ENCODE data around the gene COPE.

The COPE gene

DNA sequence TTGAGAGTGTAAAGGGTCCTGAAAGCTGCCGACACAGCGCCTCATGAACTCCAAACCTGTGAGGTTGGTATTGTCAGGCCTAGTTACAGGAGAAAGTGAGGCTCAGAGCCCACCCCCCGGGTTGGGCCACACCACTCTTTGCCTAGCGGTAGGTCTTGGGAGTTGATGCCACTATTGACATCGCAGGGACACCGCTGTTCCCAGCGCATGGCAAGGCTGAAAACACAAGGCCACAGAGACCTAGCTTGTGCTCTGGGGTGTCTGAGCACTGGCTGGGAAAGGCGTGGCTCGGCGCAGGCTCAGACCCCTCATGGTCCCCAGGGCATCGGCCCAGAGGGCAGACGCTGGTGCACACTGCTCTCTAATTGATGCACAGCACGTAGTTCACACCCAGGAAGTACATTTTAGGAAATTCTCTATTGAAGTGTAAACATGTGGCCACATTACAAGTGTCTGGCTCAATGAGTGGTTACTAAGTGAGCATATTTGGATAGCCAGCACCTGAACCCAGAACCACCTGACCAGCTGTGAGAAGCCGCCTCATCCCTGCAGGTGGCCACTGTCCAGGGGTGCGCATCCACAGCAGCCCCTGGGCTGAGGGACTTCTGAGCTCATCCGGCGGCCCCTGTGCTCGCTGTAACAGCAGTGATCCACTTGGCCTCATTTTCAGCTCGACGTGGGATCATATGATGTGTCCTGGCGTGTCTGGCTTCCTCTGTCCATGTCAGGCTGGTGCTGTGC lies 60.1 kb downstream of the COPE start:
- no peaks in the 10 kb centered on the region for H3K27me3 ChIP-seq (ENCODE audit: control insufficient read depth, insufficient read depth, low read length)
- H3K9me3 ChIP-seq (ENCODE audit: control insufficient read depth, insufficient read depth, low read length) = no peaks in the 10 kb centered on the region
- DNase-seq (ENCODE audit: low read depth, low spot score) = no peak
- H3K36me3 ChIP-seq (ENCODE audit: control insufficient read depth, insufficient read depth, low read length) = peaks cover 82% of the 10 kb centered on the region
- H3K4me3 ChIP-seq (ENCODE audit: low read length) = no peak overlapping the region
- no peak overlapping the region for H3K27ac ChIP-seq (ENCODE audit: low read length)
- WGBS (ENCODE audit: insufficient coverage, insufficient read length) = no CpG with 5 or more reads among the region's 21 CpGs
- no peaks in the 10 kb centered on the region for H3K4me1 ChIP-seq (ENCODE audit: control insufficient read depth, insufficient read depth, low read length)

DNA sequence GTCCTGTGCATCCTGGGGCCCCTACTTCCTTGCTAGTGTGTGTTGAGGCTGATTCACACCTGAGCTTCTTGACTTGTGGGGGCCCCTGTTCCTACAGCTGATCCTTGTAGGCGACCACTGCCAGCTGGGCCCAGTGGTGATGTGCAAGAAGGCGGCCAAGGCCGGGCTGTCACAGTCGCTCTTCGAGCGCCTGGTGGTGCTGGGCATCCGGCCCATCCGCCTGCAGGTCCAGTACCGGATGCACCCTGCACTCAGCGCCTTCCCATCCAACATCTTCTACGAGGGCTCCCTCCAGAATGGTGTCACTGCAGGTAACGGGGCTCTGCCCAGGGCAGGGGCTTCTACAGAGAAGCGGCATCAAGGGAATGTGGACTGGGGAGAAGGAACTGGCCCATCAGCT lies 62.0 kb downstream of the COPE start:
- Histone ChIP-seq H3K4me1 (ENCODE audit: control insufficient read depth, insufficient read depth, low read length) (no peaks in the 10 kb centered on the region; the same call in 1 of the 2 replicates), H3K27ac (ENCODE audit: low read length) (no peak overlapping the region), H3K9me3 (ENCODE audit: control insufficient read depth, insufficient read depth, low read length) (no peaks in the 10 kb centered on the region), H3K27me3 (ENCODE audit: control insufficient read depth, insufficient read depth, low read length) (no peaks in the 10 kb centered on the region), H3K36me3 (ENCODE audit: control insufficient read depth, insufficient read depth, low read length) (peaks cover 83% of the 10 kb centered on the region), H3K4me3 (ENCODE audit: low read length) (no peak overlapping the region)
- DNase-seq (ENCODE audit: low read depth, low spot score) = no peak
- WGBS (ENCODE audit: insufficient coverage, insufficient read length) = no CpG with 5 or more reads among the region's 13 CpGs

DNA sequence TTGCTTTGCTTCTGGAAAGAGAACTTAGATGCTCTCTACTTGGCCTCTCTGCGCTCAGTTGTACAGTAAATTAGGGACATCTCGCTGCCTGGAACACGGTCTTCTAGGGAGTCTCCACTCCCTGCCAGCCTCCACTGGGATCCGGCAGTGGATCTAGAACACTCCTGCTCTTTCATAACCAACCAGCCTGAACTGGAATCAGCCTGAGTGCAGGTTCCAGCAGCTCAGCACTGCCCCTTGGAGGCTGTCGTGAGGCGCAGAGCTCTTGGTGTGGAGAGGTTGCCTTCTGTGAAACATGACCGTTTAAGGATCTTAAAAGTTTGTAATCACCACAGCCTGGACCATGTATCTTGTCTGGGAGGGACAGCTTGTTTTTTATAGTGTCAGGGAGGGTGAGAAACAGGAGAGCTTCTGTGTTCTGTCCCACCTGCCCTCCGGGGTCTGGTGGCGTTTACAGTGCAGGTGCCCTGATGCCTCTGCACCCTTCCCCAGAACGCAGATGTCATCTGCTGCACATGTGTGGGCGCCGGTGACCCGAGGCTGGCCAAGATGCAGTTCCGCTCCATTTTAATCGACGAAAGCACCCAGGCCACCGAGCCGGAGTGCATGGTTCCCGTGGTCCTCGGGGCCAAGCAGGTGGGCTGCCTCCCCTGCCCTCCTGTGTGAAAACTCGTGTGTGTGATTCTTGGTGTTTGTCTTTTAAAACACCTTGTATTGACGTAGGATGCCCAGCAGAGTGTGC lies 62.6 kb downstream of the COPE start:
- no peak for DNase-seq (ENCODE audit: low read depth, low spot score)
- Histone ChIP-seq H3K9me3 (ENCODE audit: control insufficient read depth, insufficient read depth, low read length) (no peaks in the 10 kb centered on the region), H3K4me3 (ENCODE audit: low read length) (no peak overlapping the region), H3K36me3 (ENCODE audit: control insufficient read depth, insufficient read depth, low read length) (peaks cover 81% of the 10 kb centered on the region), H3K27ac (ENCODE audit: low read length) (no peak overlapping the region), H3K4me1 (ENCODE audit: control insufficient read depth, insufficient read depth, low read length) (no peaks in the 10 kb centered on the region; the same call in 1 of the 2 replicates), H3K27me3 (ENCODE audit: control insufficient read depth, insufficient read depth, low read length) (no peaks in the 10 kb centered on the region)
- WGBS (ENCODE audit: insufficient coverage, insufficient read length) = no CpG with 5 or more reads among the region's 22 CpGs

DNA sequence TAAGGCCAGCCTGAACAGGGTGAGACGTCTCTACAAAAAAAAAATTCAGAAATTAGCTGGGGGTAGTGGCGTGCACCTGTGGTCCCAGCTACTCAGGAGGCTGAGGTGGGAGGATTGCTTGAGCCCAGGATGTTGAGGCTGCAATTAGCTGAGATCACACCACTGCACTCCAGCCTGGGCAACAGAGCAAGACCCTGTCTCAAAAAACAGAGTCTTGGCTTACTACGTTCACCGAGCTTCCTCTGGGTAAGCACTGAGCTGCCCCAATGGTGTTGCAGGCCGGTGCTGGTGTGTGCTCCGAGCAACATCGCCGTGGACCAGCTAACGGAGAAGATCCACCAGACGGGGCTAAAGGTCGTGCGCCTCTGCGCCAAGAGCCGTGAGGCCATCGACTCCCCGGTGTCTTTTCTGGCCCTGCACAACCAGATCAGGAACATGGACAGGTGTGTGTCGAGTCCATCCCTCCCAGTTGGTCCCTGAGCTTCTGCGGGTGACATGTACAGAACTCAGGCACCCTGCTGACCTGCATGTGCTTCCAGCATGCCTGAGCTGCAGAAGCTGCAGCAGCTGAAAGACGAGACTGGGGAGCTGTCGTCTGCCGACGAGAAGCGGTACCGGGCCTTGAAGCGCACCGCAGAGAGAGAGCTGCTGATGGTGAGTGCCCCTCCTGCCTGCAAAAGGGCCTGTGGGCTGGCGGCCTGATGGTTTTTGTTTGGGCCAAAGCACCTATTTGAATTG lies 63.4 kb downstream of the COPE start:
- WGBS (ENCODE audit: insufficient coverage, insufficient read length) = no CpG with 5 or more reads among the region's 27 CpGs

DNA sequence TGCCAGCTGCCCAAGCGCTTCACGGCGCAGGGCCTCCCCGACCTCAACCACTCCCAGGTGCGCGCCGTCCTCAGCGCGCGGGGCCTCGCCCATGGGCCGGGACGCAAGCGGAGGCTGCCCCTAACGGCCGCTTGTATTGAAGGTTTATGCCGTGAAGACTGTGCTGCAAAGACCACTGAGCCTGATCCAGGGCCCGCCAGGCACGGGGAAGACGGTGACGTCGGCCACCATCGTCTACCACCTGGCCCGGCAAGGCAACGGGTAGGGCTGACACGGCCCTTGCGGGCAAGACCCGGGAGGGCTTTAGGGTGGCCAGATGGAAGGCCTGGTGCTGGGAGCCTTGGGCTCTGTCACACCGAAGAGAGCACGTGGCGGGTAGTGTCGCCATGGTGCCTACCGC lies 64.2 kb downstream of the COPE start:
- no CpG with 5 or more reads among the region's 33 CpGs for WGBS (ENCODE audit: insufficient coverage, insufficient read length)
- H3K9me3 ChIP-seq (ENCODE audit: control insufficient read depth, insufficient read depth, low read length) = no peaks in the 10 kb centered on the region
- no peak overlapping the region for H3K27ac ChIP-seq (ENCODE audit: low read length)
- no peak for DNase-seq (ENCODE audit: low read depth, low spot score)
- no peak overlapping the region for H3K4me3 ChIP-seq (ENCODE audit: low read length)
- H3K27me3 ChIP-seq (ENCODE audit: control insufficient read depth, insufficient read depth, low read length) = no peaks in the 10 kb centered on the region
- no peaks in the 10 kb centered on the region; the same call in 1 of the 2 replicates for H3K4me1 ChIP-seq (ENCODE audit: control insufficient read depth, insufficient read depth, low read length)
- H3K36me3 ChIP-seq (ENCODE audit: control insufficient read depth, insufficient read depth, low read length) = peaks cover 75% of the 10 kb centered on the region

More for the DNA sequence above, 63.4 kb downstream of the COPE start:
- Histone ChIP-seq H3K27me3 (ENCODE audit: control insufficient read depth, insufficient read depth, low read length) (no peaks in the 10 kb centered on the region), H3K9me3 (ENCODE audit: control insufficient read depth, insufficient read depth, low read length) (no peaks in the 10 kb centered on the region), H3K4me1 (ENCODE audit: control insufficient read depth, insufficient read depth, low read length) (no peaks in the 10 kb centered on the region; the same call in 1 of the 2 replicates), H3K27ac (ENCODE audit: low read length) (no peak overlapping the region), H3K4me3 (ENCODE audit: low read length) (no peak overlapping the region), H3K36me3 (ENCODE audit: control insufficient read depth, insufficient read depth, low read length) (peaks cover 79% of the 10 kb centered on the region)
- no peak for DNase-seq (ENCODE audit: low read depth, low spot score)

DNA sequence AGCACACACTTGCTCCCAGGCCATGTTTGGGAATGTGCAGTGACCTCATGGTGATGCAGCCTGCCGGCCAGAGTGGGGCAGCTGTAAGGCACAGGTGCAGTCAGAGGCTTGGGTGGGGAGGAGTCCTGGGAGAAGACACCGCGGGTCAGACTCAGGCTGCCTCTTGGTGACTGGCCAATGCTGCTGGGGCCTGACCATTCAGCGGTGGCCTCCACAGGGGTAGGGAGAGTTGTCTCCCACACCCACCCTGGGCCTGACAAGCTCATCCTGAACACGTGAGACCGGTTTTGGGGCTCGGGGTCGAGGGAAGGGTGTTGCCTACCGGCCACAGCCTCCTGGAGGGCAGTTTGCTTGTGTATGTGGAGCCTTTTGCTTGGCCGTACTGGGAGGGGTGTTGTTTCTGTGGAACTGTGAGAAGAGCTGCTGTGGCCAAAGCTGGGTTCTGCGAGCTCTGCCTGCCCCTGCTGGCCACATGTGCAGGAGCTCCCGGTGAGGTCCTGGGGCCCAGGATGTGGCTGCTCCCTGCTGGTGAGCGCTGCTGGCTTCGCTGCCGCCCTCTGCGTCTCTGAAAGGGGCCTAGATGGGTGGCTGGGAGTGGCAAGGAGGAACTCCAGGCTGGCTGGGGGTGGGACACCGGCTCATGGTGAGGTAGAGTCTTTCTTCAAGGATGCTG lies 65.3 kb downstream of the COPE start:
- H3K4me3 ChIP-seq (ENCODE audit: low read length) = no peak overlapping the region
- peaks cover 66% of the 10 kb centered on the region for H3K36me3 ChIP-seq (ENCODE audit: control insufficient read depth, insufficient read depth, low read length)
- no peak for DNase-seq (ENCODE audit: low read depth, low spot score)
- H3K27ac ChIP-seq (ENCODE audit: low read length) = no peak overlapping the region
- WGBS (ENCODE audit: insufficient coverage, insufficient read length) = no CpG with 5 or more reads among the region's 17 CpGs
- no peaks in the 10 kb centered on the region for H3K27me3 ChIP-seq (ENCODE audit: control insufficient read depth, insufficient read depth, low read length)
- H3K4me1 ChIP-seq (ENCODE audit: control insufficient read depth, insufficient read depth, low read length) = no peaks in the 10 kb centered on the region; the same call in 1 of the 2 replicates
- no peaks in the 10 kb centered on the region for H3K9me3 ChIP-seq (ENCODE audit: control insufficient read depth, insufficient read depth, low read length)

DNA sequence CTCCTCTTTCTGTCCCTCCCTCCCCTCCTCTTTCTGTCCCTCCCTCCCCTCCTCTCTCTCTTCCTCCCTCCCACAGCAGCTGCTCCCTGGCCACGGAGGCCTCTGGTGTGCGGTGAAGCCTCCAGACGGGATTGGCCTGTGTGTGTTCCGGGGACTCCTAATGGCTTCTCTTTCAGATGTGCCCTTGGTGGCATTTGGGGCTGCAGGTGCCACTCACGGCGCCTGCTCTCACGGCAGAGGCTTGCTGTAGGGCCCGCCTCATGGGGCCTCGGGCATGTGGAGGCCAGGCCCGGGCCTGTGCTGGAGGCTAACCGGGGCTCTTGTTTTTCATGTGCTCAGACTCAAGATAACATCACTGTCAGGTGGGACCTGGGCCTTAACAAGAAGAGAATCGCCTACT lies 66.5 kb downstream of the COPE start:
- Histone ChIP-seq H3K4me3 (ENCODE audit: low read length) (no peak overlapping the region), H3K9me3 (ENCODE audit: control insufficient read depth, insufficient read depth, low read length) (no peaks in the 10 kb centered on the region), H3K27ac (ENCODE audit: low read length) (no peak overlapping the region), H3K4me1 (ENCODE audit: control insufficient read depth, insufficient read depth, low read length) (no peaks in the 10 kb centered on the region; the same call in 1 of the 2 replicates), H3K36me3 (ENCODE audit: control insufficient read depth, insufficient read depth, low read length) (peaks cover 68% of the 10 kb centered on the region), H3K27me3 (ENCODE audit: control insufficient read depth, insufficient read depth, low read length) (no peaks in the 10 kb centered on the region)
- no CpG with 5 or more reads among the region's 12 CpGs for WGBS (ENCODE audit: insufficient coverage, insufficient read length)
- DNase-seq (ENCODE audit: low read depth, low spot score) = no peak

DNA sequence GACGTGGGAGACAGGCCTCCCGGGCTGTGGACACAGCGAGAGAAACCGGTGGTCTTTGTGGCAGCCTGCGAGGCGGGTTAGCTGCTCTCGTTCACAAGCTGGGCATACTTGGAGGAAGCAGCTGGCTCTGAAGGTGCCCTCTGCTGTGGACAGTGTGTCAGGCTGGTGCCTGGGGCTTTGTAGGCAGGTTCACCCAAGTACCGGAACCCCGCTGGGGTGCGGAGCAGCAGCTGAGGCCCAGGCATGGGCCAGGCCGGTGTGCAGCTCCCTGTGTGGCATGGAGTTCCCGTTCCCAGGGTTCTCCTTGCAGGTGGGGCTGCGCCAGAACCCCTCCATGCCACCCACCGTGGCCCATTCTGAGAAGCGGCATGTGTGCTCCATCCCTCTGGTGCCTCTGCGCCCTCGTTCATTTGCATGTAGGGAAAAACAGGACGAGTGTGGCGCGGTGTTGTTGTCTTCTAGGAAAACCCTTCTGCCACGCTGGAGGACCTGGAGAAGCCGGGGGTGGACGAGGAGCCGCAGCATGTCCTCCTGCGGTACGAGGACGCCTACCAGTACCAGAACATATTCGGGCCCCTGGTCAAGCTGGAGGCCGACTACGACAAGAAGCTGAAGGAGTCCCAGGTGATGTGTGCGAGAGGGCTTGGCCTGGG lies 67.4 kb downstream of the COPE start:
- no CpG with 5 or more reads among the region's 31 CpGs for WGBS (ENCODE audit: insufficient coverage, insufficient read length)
- no peak overlapping the region for H3K4me3 ChIP-seq (ENCODE audit: low read length)
- H3K27me3 ChIP-seq (ENCODE audit: control insufficient read depth, insufficient read depth, low read length) = no peaks in the 10 kb centered on the region
- no peak for DNase-seq (ENCODE audit: low read depth, low spot score)
- H3K27ac ChIP-seq (ENCODE audit: low read length) = no peak overlapping the region
- peaks cover 59% of the 10 kb centered on the region for H3K36me3 ChIP-seq (ENCODE audit: control insufficient read depth, insufficient read depth, low read length)
- no peaks in the 10 kb centered on the region; the same call in 1 of the 2 replicates for H3K4me1 ChIP-seq (ENCODE audit: control insufficient read depth, insufficient read depth, low read length)
- no peaks in the 10 kb centered on the region for H3K9me3 ChIP-seq (ENCODE audit: control insufficient read depth, insufficient read depth, low read length)

DNA sequence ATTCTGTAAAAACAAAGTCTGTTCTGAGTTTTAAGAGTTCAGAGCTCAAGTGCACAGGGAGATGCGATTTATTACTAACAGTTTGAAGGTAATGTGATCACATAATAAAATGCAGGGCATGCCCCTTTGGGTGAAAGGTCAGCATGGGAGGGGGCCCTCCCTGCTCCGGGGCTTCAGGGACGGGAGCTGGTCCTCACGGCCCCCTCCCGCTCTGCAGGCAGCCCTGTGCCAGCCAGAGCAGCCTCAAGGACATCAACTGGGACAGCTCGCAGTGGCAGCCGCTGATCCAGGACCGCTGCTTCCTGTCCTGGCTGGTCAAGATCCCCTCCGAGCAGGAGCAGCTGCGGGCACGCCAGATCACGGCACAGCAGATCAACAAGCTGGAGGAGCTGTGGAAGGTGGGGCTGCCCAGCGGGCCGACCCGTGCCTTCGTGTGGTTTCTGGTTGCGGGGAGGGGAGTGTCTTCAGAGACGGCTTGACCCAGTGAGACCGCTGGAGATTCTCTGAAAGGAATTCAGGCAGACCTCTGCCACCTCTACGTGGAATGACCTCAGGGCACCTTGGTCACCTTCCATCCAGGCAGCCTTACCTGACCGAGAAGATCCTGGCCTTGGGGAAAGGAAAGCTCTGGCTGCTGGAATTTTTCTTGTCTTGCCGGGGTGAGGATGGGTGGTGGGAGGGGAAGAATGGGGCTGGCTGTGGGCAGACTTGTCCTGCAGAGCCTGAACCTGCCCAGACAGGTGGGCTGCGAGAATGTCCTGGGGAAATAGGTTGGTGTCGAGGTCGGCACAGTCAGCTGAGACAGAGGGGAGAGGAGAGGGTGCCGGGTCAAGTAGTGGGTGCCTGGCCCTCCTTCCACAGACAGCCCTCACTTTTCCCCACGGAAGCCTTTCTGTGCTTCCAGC lies 68.5 kb downstream of the COPE start:
- Histone ChIP-seq H3K36me3 (ENCODE audit: control insufficient read depth, insufficient read depth, low read length) (peaks cover 52% of the 10 kb centered on the region), H3K4me3 (ENCODE audit: low read length) (no peak overlapping the region), H3K9me3 (ENCODE audit: control insufficient read depth, insufficient read depth, low read length) (no peaks in the 10 kb centered on the region), H3K27ac (ENCODE audit: low read length) (no peak overlapping the region), H3K27me3 (ENCODE audit: control insufficient read depth, insufficient read depth, low read length) (no peaks in the 10 kb centered on the region), H3K4me1 (ENCODE audit: control insufficient read depth, insufficient read depth, low read length) (no peaks in the 10 kb centered on the region; the same call in 1 of the 2 replicates)
- no CpG with 5 or more reads among the region's 27 CpGs for WGBS (ENCODE audit: insufficient coverage, insufficient read length)
- no peak for DNase-seq (ENCODE audit: low read depth, low spot score)
